Caco-2 (cell line): ENCODE measurements around the gene PDSS2. TPM values are rescaled to one million over a fixed set of nuclear protein-coding genes. Genes with fewer than 3 reads are reported as not detected.

Experiments used
- BruUV-seq: library from RNA; stranded (reverse); fragments of 400-500 nt; replicated peaks from 2 replicates; lab custom pipeline; 2021; lab: Mats Ljungman, UMichigan
- CTCF ChIA-PET: fragments of 300-600 bp; sonication (Branson Sonifier 250); formaldehyde crosslinking; loops from one replicate; lab custom pipeline; 2022; ENCODE audit warnings: antibody characterized with exemption; lab: Charles Lee
- POLR2A ChIA-PET: fragments of 300-600 bp; sonication (Branson Sonifier 250); formaldehyde crosslinking; loops from one replicate; lab custom pipeline; 2022; ENCODE audit warnings: antibody characterized with exemption; lab: Charles Lee
- DNase-seq, 2 experiments: peaks; one replicate each; pipeline versions ENCODE4 v3.0.0 to v3.0.0-alpha.2; 2020 to 2022
- H3K27me3 ChIP-seq: replicated peaks from 2 replicates; pipeline ENCODE4 v1.6.0; 2011; ENCODE audit warnings: low read length; ENCODE audit not compliant: control insufficient read depth, insufficient read depth
- H3K36me3 ChIP-seq: 2 replicates; pipeline ENCODE4 v1.5.1; 2011; ENCODE audit warnings: low read length; ENCODE audit not compliant: control insufficient read depth, insufficient read depth
- H3K4me1 ChIP-seq: fragments of 250-450 bp; sonication (Bioruptor Pico); 2 replicates; pipeline ENCODE4 v1.5.1; 2020; ENCODE audit warnings: mild to moderate bottlenecking
- H3K4me3 ChIP-seq: 2 replicates; pipeline ENCODE4 v1.5.1; 2011; ENCODE audit warnings: low read depth, mild to moderate bottlenecking, control low read depth, low read length
- H3K9me3 ChIP-seq: fragments of 250-450 bp; sonication (Bioruptor Pico); 2 replicates; pipeline ENCODE4 v1.5.1; 2020; ENCODE audit warnings: mild to moderate bottlenecking, moderate library complexity
- H3K27ac Mint-ChIP-seq: one replicate; pipeline ENCODE4 v1.8.0; 2022; ENCODE audit warnings: mixed read lengths; ENCODE audit not compliant: unreplicated experiment
- H3K27me3 Mint-ChIP-seq: one replicate; pipeline ENCODE4 v1.8.0; 2022; ENCODE audit warnings: mixed read lengths; ENCODE audit not compliant: insufficient read depth, unreplicated experiment
- H3K36me3 Mint-ChIP-seq: one replicate; pipeline ENCODE4 v1.8.0; 2022; ENCODE audit warnings: mild to moderate bottlenecking, mixed read lengths; ENCODE audit not compliant: insufficient read depth, unreplicated experiment
- H3K4me1 Mint-ChIP-seq: one replicate; pipeline ENCODE4 v1.8.0; 2022; ENCODE audit warnings: low read depth, mixed read lengths; ENCODE audit not compliant: unreplicated experiment
- H3K4me3 Mint-ChIP-seq: one replicate; pipeline ENCODE4 v1.8.0; 2022; ENCODE audit warnings: mild to moderate bottlenecking, moderate library complexity, mixed read lengths; ENCODE audit not compliant: unreplicated experiment
- H3K9me3 Mint-ChIP-seq: one replicate; pipeline ENCODE4 v1.8.0; 2022; ENCODE audit warnings: mixed read lengths; ENCODE audit not compliant: unreplicated experiment
- intact Hi-C: fragments of 100-400 bp; cut with micrococcal nuclease; formaldehyde crosslinking; loops from one replicate; pipeline ENCODE4 v1.10.0; 2022; ENCODE audit not compliant: unreplicated experiment
- total RNA-seq: library from RNA; stranded (reverse); gene quantifications from 2 replicates; pipeline ENCODE4 v1.2.3, GENCODE V29; 2022
- TF ChIP-seq, protein P1 (sequence below), 2 experiments: fragments of 200-600 bp in 1 of 2; IDR thresholded peaks; 1 replicate in 1 of 2; 2 replicates in 1 of 2; pipeline versions ENCODE4 v1.5.1 to v1.8.0; 2011 to 2022; ENCODE audit warnings: antibody characterized with exemption in 1 of 2, control low read depth in 1 of 2, inconsistent platforms in 1 of 2, low read depth in 1 of 2, low read length in 1 of 2, mild to moderate bottlenecking in 1 of 2, moderate library complexity in 1 of 2; ENCODE audit not compliant: insufficient read depth in 1 of 2, severe bottlenecking in 1 of 2, unreplicated experiment in 1 of 2

Gene PDSS2
- total RNA-seq, 1 experiment from 2014 or later, result 10.3 TPM

DNA sequence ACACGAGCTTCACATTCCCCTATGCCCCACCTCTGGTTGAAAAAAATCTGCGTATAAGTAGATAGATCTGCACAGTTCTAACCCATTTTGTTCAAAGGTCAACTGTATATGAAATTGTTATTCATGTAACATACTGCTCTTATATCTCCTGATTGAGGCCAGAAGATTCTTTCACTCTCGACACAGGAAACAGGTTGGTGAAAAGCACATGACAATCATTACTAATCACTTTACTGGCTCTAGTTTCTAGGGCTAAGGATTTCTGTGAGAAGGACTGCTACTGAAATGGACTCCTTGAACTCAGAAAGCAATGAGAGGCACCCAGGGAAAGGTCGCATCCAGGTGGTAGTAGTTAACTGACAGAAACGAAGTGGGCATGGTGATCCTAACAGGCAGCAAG, 21.7 kb downstream of the PDSS2 start:
- TF ChIP-seq, protein P1, sequence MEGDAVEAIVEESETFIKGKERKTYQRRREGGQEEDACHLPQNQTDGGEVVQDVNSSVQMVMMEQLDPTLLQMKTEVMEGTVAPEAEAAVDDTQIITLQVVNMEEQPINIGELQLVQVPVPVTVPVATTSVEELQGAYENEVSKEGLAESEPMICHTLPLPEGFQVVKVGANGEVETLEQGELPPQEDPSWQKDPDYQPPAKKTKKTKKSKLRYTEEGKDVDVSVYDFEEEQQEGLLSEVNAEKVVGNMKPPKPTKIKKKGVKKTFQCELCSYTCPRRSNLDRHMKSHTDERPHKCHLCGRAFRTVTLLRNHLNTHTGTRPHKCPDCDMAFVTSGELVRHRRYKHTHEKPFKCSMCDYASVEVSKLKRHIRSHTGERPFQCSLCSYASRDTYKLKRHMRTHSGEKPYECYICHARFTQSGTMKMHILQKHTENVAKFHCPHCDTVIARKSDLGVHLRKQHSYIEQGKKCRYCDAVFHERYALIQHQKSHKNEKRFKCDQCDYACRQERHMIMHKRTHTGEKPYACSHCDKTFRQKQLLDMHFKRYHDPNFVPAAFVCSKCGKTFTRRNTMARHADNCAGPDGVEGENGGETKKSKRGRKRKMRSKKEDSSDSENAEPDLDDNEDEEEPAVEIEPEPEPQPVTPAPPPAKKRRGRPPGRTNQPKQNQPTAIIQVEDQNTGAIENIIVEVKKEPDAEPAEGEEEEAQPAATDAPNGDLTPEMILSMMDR (IDR thresholded peaks at IDR 0.05; ENCODE audit: insufficient read depth in 1 of 2, low read depth in 1 of 2, low read length in 1 of 2, severe bottlenecking in 1 of 2, unreplicated experiment in 1 of 2), result no peak
- Mint-ChIP-seq H3K27me3 (no peaks in the 10 kb centered on the region), H3K36me3 (no peaks in the 10 kb centered on the region), H3K9me3 (no peaks in the 10 kb centered on the region), H3K27ac (no peak overlapping the region), H3K4me3 (no peak overlapping the region), H3K4me1 (no peaks in the 10 kb centered on the region)
- no peaks in the 10 kb centered on the region for H3K36me3 ChIP-seq
- H3K9me3 ChIP-seq, result no peaks in the 10 kb centered on the region
- ChIA-PET CTCF (no interaction called here), POLR2A (no interaction called here)
- DNase-seq, result no peak
- no peaks in the 10 kb centered on the region for H3K27me3 ChIP-seq
- intact Hi-C loops, result no loop called here
- no peak overlapping the region for H3K4me3 ChIP-seq
- no TSS peak for BruUV-seq
- H3K4me1 ChIP-seq, result no peaks in the 10 kb centered on the region

DNA sequence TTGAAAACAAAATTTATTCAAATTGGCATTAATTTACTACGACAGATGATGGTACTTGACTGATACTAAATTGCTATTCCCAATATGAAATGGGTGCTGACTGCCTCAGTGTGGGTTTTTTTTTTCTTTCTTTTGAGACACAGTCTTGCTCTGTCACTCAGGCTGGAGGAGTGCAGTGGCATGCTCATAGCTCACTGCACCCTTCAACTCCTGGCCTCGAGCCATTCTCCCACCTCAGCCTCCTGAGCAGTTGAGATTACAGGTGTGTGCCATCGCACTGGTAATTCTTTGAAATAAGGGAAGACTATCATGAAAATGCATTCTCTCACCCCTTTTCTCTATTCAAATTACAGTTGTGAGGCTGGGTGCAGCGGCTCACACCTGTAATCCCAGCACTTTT, 22.5 kb downstream of the PDSS2 start:
- Mint-ChIP-seq H3K4me3 (no peak overlapping the region), H3K27me3 (no peaks in the 10 kb centered on the region), H3K36me3 (no peaks in the 10 kb centered on the region), H3K9me3 (no peaks in the 10 kb centered on the region), H3K27ac (no peak overlapping the region), H3K4me1 (no peaks in the 10 kb centered on the region)
- Histone ChIP-seq H3K9me3 (no peaks in the 10 kb centered on the region), H3K36me3 (no peaks in the 10 kb centered on the region), H3K4me3 (no peak overlapping the region), H3K27me3 (no peaks in the 10 kb centered on the region), H3K4me1 (no peaks in the 10 kb centered on the region)
- ChIA-PET POLR2A (no interaction called here), CTCF (no interaction called here)
- TF ChIP-seq, protein P1 (IDR thresholded peaks at IDR 0.05; ENCODE audit: insufficient read depth in 1 of 2, low read depth in 1 of 2, low read length in 1 of 2, severe bottlenecking in 1 of 2, unreplicated experiment in 1 of 2), result no peak
- BruUV-seq, result no TSS peak
- intact Hi-C loops, result no loop called here
- no peak for DNase-seq

DNA sequence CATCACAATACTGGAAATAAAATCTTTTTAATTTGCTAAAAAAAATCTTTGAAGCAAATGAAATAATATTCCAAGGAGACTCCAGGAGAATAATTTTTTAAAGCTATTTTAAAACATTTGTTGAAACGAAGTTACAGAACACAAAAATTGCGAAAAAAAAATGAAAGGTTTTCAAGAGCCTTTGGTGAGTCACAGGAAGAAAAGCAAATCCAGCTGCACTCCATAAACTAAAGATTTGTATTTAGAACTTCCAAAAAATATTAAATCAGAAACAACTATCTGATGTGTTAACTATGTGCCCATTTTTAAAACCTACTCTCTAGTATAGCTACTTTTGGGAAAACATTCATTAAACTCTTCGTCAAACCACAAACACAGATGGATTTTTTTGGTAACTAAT, 23.6 kb downstream of the PDSS2 start:
- Mint-ChIP-seq H3K27me3 (no peaks in the 10 kb centered on the region), H3K4me1 (no peaks in the 10 kb centered on the region), H3K9me3 (no peaks in the 10 kb centered on the region), H3K36me3 (no peaks in the 10 kb centered on the region), H3K27ac (no peak overlapping the region), H3K4me3 (no peak overlapping the region)
- H3K4me1 ChIP-seq, result no peaks in the 10 kb centered on the region
- no peak overlapping the region for H3K4me3 ChIP-seq
- no peak for DNase-seq
- H3K36me3 ChIP-seq, result no peaks in the 10 kb centered on the region
- CTCF ChIA-PET, result no interaction called here
- POLR2A ChIA-PET, result no interaction called here
- H3K9me3 ChIP-seq, result no peaks in the 10 kb centered on the region
- TF ChIP-seq, protein P1 (IDR thresholded peaks at IDR 0.05; ENCODE audit: insufficient read depth in 1 of 2, low read depth in 1 of 2, low read length in 1 of 2, severe bottlenecking in 1 of 2, unreplicated experiment in 1 of 2), result no peak
- no peaks in the 10 kb centered on the region for H3K27me3 ChIP-seq
- intact Hi-C loops, result no loop called here
- no TSS peak for BruUV-seq
